Gastrocnemius medialis (tissue), 4 donors: ENCODE measurements around the gene AMTN.

Experiments used
- POLR2A ChIP-seq, 2 donors: fragments of 450-650 bp; IDR thresholded peaks; one replicate each; pipeline ENCODE4 v1.6.1; 2017; ENCODE audit warnings: antibody characterized with exemption in 2 of 2, mild to moderate bottlenecking in 2 of 2, moderate library complexity in 2 of 2
- TF ChIP-seq, protein P1 (sequence below), 5 experiments: fragments of 450-650 bp in 3 of 5; fragments of 200-600 bp in 2 of 5; sonication (generic) in 2 of 5; IDR thresholded peaks in 4 of 5; conservative IDR thresholded peaks in 1 of 5; 1 replicate in 4 of 5; 2 replicates in 1 of 5; pipeline ENCODE4 v1.5.1; 2016 to 2019; ENCODE audit warnings: antibody characterized with exemption in 5 of 5, mild to moderate bottlenecking in 3 of 5, moderate library complexity in 3 of 5

DNA sequence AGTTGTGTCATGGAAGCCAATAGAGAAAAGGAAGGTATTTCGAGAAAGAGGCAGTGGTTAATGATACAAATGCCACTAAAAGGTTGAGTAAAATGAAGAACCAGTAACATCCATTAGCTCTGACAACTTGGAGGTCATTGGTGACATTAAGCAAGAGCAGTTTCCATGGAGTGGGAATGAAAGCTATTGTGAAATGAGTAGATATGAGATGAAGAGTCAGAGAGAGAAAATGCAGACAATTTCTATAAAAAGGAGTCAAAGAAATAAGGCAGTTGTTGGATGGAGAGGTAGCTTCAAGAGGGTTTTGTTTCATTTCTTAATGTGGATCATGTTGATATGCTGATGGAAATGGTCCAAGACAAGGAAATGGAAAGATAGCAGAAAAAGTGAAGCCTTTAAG lies 9.6 kb upstream of the AMTN start:
- TF ChIP-seq, protein P1, sequence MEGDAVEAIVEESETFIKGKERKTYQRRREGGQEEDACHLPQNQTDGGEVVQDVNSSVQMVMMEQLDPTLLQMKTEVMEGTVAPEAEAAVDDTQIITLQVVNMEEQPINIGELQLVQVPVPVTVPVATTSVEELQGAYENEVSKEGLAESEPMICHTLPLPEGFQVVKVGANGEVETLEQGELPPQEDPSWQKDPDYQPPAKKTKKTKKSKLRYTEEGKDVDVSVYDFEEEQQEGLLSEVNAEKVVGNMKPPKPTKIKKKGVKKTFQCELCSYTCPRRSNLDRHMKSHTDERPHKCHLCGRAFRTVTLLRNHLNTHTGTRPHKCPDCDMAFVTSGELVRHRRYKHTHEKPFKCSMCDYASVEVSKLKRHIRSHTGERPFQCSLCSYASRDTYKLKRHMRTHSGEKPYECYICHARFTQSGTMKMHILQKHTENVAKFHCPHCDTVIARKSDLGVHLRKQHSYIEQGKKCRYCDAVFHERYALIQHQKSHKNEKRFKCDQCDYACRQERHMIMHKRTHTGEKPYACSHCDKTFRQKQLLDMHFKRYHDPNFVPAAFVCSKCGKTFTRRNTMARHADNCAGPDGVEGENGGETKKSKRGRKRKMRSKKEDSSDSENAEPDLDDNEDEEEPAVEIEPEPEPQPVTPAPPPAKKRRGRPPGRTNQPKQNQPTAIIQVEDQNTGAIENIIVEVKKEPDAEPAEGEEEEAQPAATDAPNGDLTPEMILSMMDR (IDR thresholded peaks at IDR 0.05 in 4 of 5, conservative IDR thresholded peaks at IDR 0.05 in 1 of 5) = no peak
- TF ChIP-seq POLR2A (IDR thresholded peaks at IDR 0.05) = no peak
